CD4-positive, alpha-beta memory T cell (primary cell): Measurements from ENCODE around the gene ERI3. TPM values are rescaled to one million over a fixed set of nuclear protein-coding genes. Genes with fewer than 3 reads are reported as not detected.
"Not testable (repeated sequence)": the region's sequence is repeated elsewhere in the genome, so short reads cannot be mapped to it uniquely, and the experiment has no call there.

Experiments used
- CTCF ChIA-PET: fragments of 350-600 bp; sonication (Branson Sonifier 250); formaldehyde crosslinking; loops from one replicate; lab custom pipeline; 2021; ENCODE audit warnings: inconsistent platforms; ENCODE audit not compliant: partially characterized antibody; lab: Charles Lee
- POLR2A ChIA-PET: fragments of 350-600 bp; sonication (Branson Sonifier 250); formaldehyde crosslinking; loops from one replicate; lab custom pipeline; 2021; ENCODE audit not compliant: partially characterized antibody; lab: Charles Lee
- DNase-seq, 5 donors: peaks; one replicate each; pipeline versions ENCODE4 v3.0.0 to v3.0.0-alpha.2; 2020 to 2022; ENCODE audit warnings: mixed read lengths in 1 of 5
- H3K27ac ChIP-seq: one replicate; pipeline ENCODE4 v1.7.0; 2013; ENCODE audit warnings: low read depth, low read length
- H3K27me3 ChIP-seq: 2 replicates; pipeline ENCODE4 v1.7.0; 2013; ENCODE audit warnings: mild to moderate bottlenecking, low read length, moderate library complexity; ENCODE audit not compliant: insufficient read depth
- H3K36me3 ChIP-seq: 2 replicates; pipeline ENCODE4 v1.7.0; 2013; ENCODE audit warnings: mild to moderate bottlenecking, low read length, moderate library complexity; ENCODE audit not compliant: insufficient read depth
- H3K4me1 ChIP-seq: 2 replicates; pipeline ENCODE4 v1.7.0; 2013; ENCODE audit warnings: mild to moderate bottlenecking, low read length, moderate library complexity; ENCODE audit not compliant: insufficient read depth
- H3K4me3 ChIP-seq, 2 donors: one replicate each; pipeline ENCODE4 v1.7.0; 2013; ENCODE audit warnings: low read length in 2 of 2, mild to moderate bottlenecking in 1 of 2
- H3K9me3 ChIP-seq, 2 donors: one replicate each; pipeline ENCODE4 v1.7.0; 2013; ENCODE audit warnings: low read length in 2 of 2, control low read depth in 1 of 2; ENCODE audit not compliant: control insufficient read depth in 1 of 2
- H3K27ac Mint-ChIP-seq, 7 donors: one replicate each; pipeline ENCODE4 v1.8.0; 2020 to 2021; ENCODE audit warnings: mixed read lengths in 7 of 7, mild to moderate bottlenecking in 6 of 7, inconsistent platforms in 3 of 7, moderate library complexity in 3 of 7
- H3K27me3 Mint-ChIP-seq, 2 donors: one replicate each; pipeline ENCODE4 v1.8.0; 2020 to 2021; ENCODE audit warnings: mixed read lengths in 2 of 2
- H3K36me3 Mint-ChIP-seq, 2 donors: one replicate each; pipeline ENCODE4 v1.8.0; 2020 to 2021; ENCODE audit warnings: mixed read lengths in 2 of 2, inconsistent platforms in 1 of 2, mild to moderate bottlenecking in 1 of 2
- H3K4me1 Mint-ChIP-seq, 4 donors: one replicate each; pipeline ENCODE4 v1.8.0; 2020 to 2021; ENCODE audit warnings: mixed read lengths in 4 of 4, mild to moderate bottlenecking in 1 of 4
- H3K4me3 Mint-ChIP-seq, 8 donors: one replicate each; pipeline ENCODE4 v1.8.0; 2020 to 2021; ENCODE audit warnings: mixed read lengths in 8 of 8, mild to moderate bottlenecking in 7 of 8, moderate library complexity in 6 of 8, inconsistent platforms in 3 of 8
- H3K9me3 Mint-ChIP-seq, 8 donors: one replicate each; pipeline ENCODE4 v1.8.0; 2020 to 2021; ENCODE audit warnings: mixed read lengths in 8 of 8, mild to moderate bottlenecking in 5 of 8, inconsistent platforms in 3 of 8, moderate library complexity in 1 of 8
- intact Hi-C: fragments of 100-400 bp; cut with micrococcal nuclease; formaldehyde crosslinking; loops from one replicate; pipeline ENCODE4 v1.15.1; 2023
- polyA plus RNA-seq, 2 donors: library from polyadenylated mRNA; unstranded; fragments of 300-500 nt; fragmentation: Illumina TruSeq; gene quantifications; one replicate each; pipeline ENCODE4 v1.2.3, GENCODE V29; 2021
- total RNA-seq, 2 experiments: library from RNA; stranded (reverse); gene quantifications; one replicate each; pipeline ENCODE4 v1.2.3, GENCODE V29; 2021

The ERI3 gene
- total and polyA plus RNA-seq, 4 experiments from 2014 or later = 26.4 to 59.4 (median 31.7) TPM

DNA sequence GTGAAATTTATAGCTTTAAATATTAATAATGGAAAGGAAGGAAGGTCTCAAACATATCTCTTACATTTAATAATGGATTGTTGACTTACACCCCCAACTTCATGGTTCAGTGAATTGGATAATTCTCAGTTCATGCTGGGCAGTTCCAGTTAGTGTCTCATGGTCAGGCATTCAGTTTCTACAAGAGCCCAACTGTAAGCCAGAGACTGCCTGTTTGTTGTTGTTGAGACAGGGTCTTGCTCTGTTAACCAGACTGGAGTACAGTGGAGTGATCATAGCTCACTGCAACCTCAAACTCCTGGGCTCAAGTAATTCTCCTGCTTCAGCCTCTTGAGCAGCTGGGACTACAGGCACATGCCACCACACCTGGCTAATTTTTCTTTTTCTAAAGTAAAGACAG, 146.8 kb downstream of the ERI3 start:
- intact Hi-C loops = no loop called here
- no peak for DNase-seq
- H3K4me3 Mint-ChIP-seq = no peak overlapping the region
- no peaks in the 10 kb centered on the region for H3K9me3 Mint-ChIP-seq
- no peak overlapping the region for H3K27ac ChIP-seq
- H3K27me3 Mint-ChIP-seq = peaks cover 4 to 6% of the 10 kb centered on the region in 2 donors
- ChIA-PET CTCF (interaction anchor here (1.3 kb wide), 1 partner anchor 9 kb away, joined by 4 read pairs; no protein-coding TSS in a partner anchor), POLR2A (no interaction called here)
- peaks cover 9% of the 10 kb centered on the region for H3K4me1 ChIP-seq
- peaks cover 8 to 14% (median 11%) of the 10 kb centered on the region in 4 donors for H3K4me1 Mint-ChIP-seq
- peaks cover 0 to 3% of the 10 kb centered on the region in 2 donors for H3K36me3 Mint-ChIP-seq
- no peaks in the 10 kb centered on the region for H3K9me3 ChIP-seq
- no peaks in the 10 kb centered on the region for H3K36me3 ChIP-seq
- no peak overlapping the region for H3K4me3 ChIP-seq
- H3K27ac Mint-ChIP-seq = no peak overlapping the region
- H3K27me3 ChIP-seq = no peaks in the 10 kb centered on the region

DNA sequence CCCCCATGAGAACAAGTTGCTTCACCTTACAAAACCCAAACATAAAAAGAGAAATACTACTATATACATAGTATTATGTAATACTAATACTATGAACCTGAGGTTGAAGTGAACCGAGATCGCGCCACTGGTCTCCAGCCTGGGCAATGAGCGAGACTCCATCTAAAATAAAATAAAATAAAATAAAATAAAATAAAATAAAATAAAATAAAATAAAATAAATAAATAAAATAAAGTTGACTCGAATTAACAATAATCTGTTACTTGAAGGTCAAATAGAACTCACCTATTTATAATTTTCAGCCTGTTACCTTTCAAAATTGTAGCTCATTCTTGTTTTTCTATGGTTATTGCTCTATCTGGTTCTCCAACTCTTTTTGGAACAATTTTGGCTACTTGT, 148.5 kb downstream of the ERI3 start:
- H3K27me3 Mint-ChIP-seq, H3K9me3 Mint-ChIP-seq, H3K4me1 ChIP-seq, intact Hi-C loops, H3K4me3 ChIP-seq, H3K27ac Mint-ChIP-seq, CTCF ChIA-PET, H3K27me3 ChIP-seq, H3K36me3 ChIP-seq, H3K36me3 Mint-ChIP-seq, H3K4me1 Mint-ChIP-seq, H3K4me3 Mint-ChIP-seq, H3K9me3 ChIP-seq, H3K27ac ChIP-seq, DNase-seq, POLR2A ChIA-PET: not testable (repeated sequence)

- Histone ChIP-seq H3K27ac (no peak overlapping the region), H3K4me1 (no peaks in the 10 kb centered on the region), H3K9me3 (no peaks in the 10 kb centered on the region), H3K36me3 (no peaks in the 10 kb centered on the region), H3K4me3 (no peak overlapping the region), H3K27me3 (no peaks in the 10 kb centered on the region)
- DNase-seq = no peak
- Mint-ChIP-seq H3K36me3 (no peaks in the 10 kb centered on the region), H3K9me3 (no peaks in the 10 kb centered on the region), H3K4me3 (no peak overlapping the region), H3K27ac (peak overlapping the region in 1 of 7 donors; percentile 23), H3K27me3 (peaks cover 0 to 6% of the 10 kb centered on the region in 2 donors), H3K4me1 (no peaks in the 10 kb centered on the region)
- ChIA-PET CTCF (no interaction called here), POLR2A (no interaction called here)
- intact Hi-C loops = no loop called here
Observed at GRCh38 chr1:44200336-44200735, 154.7 kb downstream of the ERI3 start.

DNA sequence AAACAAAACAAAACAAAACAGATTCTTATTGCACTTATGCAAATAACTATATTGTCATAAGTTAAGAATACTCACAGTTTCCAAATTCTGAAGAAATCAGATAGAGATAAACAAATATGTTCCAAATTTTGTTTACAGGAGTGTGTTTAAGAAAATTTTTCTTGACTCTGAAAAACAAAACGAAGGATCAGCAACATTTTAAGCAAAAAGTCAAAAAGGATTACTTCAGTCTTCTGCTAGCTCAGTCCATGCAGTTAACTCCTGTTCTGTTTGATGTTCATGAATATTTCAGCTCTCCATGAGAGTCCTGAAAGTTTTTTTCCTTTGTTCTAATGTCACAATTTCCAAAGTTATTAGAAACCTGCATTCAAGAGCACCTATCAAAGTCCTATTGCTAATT, 180.4 kb downstream of the ERI3 start:
- Histone ChIP-seq H3K27ac (no peak overlapping the region), H3K36me3 (no peaks in the 10 kb centered on the region), H3K27me3 (no peaks in the 10 kb centered on the region), H3K9me3 (no peaks in the 10 kb centered on the region), H3K4me1 (no peaks in the 10 kb centered on the region), H3K4me3 (no peak overlapping the region)
- no peak for DNase-seq
- Mint-ChIP-seq H3K27ac (no peak overlapping the region), H3K27me3 (peaks cover 8 to 12% of the 10 kb centered on the region in 2 donors), H3K4me1 (no peaks in the 10 kb centered on the region), H3K36me3 (peaks cover 0 to 4% of the 10 kb centered on the region in 2 donors), H3K9me3 (peaks cover 0 to 13% (median 5%) of the 10 kb centered on the region in 8 donors), H3K4me3 (no peak overlapping the region)
- intact Hi-C loops = no loop called here
- ChIA-PET POLR2A (no interaction called here), CTCF (no interaction called here)

Other genes starting within 250 kb of the ERI3 start
- not detected for gene KLF17, start 236.4 kb downstream of the ERI3 start, total RNA-seq
- not detected for gene KLF17, start 236.4 kb downstream of the ERI3 start, polyA plus RNA-seq
- not detected for gene KLF18, start 213.6 kb downstream of the ERI3 start, total RNA-seq
- not detected for gene KLF18, start 213.6 kb downstream of the ERI3 start, polyA plus RNA-seq
- 10 to 100 TPM; 81.7 to 82.6 TPM for gene DMAP1, start 141.8 kb downstream of the ERI3 start, total RNA-seq
- 10 to 100 TPM; 33.1 to 42.9 TPM for gene DMAP1, start 141.8 kb downstream of the ERI3 start, polyA plus RNA-seq
- gene RNF220, start 50.0 kb upstream of the ERI3 start, total RNA-seq = 100 to 1,000 TPM; 115 to 125 TPM
- 100 to 1,000 TPM in 1 of 2 donors, 10 to 100 TPM in 1; 74.7 to 106 TPM for gene RNF220, start 50.0 kb upstream of the ERI3 start, polyA plus RNA-seq